ENCODE results near the gene MEOX1. TPM values are rescaled to one million over a fixed set of nuclear protein-coding genes. Genes with fewer than 3 reads are reported as not detected.

The MEOX1 gene
- total and polyA plus RNA-seq, 2 donors = 2.1 to 9.0 TPM

DNA sequence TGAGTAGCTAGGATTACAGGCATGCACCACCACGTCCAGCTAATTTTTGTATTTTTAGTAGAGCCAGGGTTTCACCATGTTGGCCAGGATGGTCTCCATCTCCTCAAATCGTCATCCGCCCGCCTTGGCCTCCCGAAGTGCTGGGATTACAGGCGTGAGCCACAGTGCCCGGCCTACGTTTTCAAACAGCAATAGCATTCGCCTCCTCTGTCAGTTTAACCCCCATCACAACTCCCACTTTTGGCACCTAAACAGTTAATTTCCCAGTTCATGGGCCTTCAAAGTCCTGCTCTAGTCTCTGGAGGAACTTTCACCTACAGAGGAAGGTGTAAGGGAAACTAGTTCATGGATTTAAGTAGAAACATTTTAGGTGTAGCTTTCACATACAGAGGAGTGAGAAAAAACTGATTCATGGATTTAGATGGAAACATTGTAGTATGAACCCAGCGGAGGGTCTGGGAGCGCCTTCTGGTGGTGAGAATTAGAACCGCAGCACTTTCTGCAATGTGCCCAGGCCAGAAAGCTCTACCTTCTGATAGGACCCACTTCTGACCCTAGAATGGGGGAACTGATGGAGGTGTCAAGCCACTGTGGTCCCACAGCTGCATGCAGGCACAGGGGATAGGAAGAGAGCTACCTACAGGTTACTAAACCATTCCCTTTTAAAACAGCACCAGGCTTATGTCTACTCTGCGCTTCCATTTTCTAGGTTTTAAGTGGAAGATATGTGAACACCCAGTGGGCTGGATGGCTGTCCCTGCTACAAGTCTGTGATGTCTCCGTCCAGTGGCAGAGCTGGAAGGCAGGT, 12.0 kb upstream of the MEOX1 start:
- H3K4me1 ChIP-seq (ENCODE audit: control insufficient read depth in 2 of 2, insufficient read depth in 2 of 2, low read length in 2 of 2) = peaks cover 0 to 22% of the 10 kb centered on the region in 2 donors
- H3K9me3 ChIP-seq (ENCODE audit: control insufficient read depth in 2 of 2, insufficient read depth in 1 of 2, low read length in 1 of 2) = no peaks in the 10 kb centered on the region
- no peaks in the 10 kb centered on the region for H3K36me3 ChIP-seq (ENCODE audit: control insufficient read depth in 2 of 2, insufficient read depth in 2 of 2, low read length in 1 of 2)
- peak in 7 of 9 donors; percentile 23 to 69 (median 31) for DNase-seq (ENCODE audit: low read depth in 6 of 9, low spot score in 9 of 9)
- H3K27ac ChIP-seq (ENCODE audit: low read depth in 1 of 2, low read length in 1 of 2) = no peak overlapping the region
- WGBS = 71% methylated on average over 14 of the region's 14 CpGs
- no peaks in the 10 kb centered on the region for H3K27me3 ChIP-seq (ENCODE audit: control insufficient read depth in 2 of 2, insufficient read depth in 1 of 2, low read length in 1 of 2)
- H3K4me3 ChIP-seq (ENCODE audit: low read length in 2 of 2) = no peak overlapping the region

DNA sequence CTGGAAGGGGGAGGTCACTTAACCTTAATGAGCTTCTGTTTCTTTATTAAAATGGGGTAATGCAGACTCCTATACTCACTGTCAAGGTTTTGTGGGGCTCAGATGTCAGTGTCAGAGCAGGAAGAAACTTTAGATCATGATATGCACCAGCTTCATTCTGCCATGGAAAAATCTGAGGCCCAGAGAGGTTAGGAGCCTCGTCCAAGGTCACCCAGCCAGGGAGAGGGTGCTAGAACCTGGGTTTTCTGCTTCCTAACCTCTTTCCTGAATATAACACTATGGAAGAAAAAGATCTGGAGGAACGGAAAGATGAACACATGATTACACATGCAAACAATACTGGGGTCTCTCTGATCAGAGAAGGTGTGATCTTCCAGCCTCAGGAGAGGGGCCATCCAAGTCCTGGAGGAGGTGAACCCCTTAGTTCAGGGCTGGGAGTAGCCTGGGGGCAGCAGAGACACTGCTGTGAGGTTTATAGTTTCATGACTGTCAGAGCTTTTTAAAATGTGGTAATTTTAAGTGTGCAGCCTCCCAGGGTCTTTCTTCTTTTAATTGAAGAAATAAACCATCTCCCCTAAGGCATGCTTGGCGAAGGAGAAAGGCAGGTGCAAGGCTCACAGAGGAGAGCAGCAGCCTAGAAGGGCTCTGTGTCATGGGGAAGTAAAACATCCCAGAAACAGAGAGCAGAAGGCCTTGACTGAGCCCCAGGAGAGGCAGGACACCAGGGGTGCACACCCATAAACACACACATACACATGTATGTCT, 10.2 kb upstream of the MEOX1 start:
- Histone ChIP-seq H3K27me3 (ENCODE audit: control insufficient read depth in 2 of 2, insufficient read depth in 1 of 2, low read length in 1 of 2) (no peaks in the 10 kb centered on the region), H3K36me3 (ENCODE audit: control insufficient read depth in 2 of 2, insufficient read depth in 2 of 2, low read length in 1 of 2) (no peaks in the 10 kb centered on the region), H3K4me1 (ENCODE audit: control insufficient read depth in 2 of 2, insufficient read depth in 2 of 2, low read length in 2 of 2) (peaks cover 0 to 16% of the 10 kb centered on the region in 2 donors), H3K4me3 (ENCODE audit: low read length in 2 of 2) (no peak overlapping the region), H3K9me3 (ENCODE audit: control insufficient read depth in 2 of 2, insufficient read depth in 1 of 2, low read length in 1 of 2) (no peaks in the 10 kb centered on the region), H3K27ac (ENCODE audit: low read depth in 1 of 2, low read length in 1 of 2) (no peak overlapping the region)
- WGBS = 87% methylated on average over 3 of the region's 3 CpGs
- DNase-seq (ENCODE audit: low read depth in 6 of 9, low spot score in 9 of 9) = no peak

DNA sequence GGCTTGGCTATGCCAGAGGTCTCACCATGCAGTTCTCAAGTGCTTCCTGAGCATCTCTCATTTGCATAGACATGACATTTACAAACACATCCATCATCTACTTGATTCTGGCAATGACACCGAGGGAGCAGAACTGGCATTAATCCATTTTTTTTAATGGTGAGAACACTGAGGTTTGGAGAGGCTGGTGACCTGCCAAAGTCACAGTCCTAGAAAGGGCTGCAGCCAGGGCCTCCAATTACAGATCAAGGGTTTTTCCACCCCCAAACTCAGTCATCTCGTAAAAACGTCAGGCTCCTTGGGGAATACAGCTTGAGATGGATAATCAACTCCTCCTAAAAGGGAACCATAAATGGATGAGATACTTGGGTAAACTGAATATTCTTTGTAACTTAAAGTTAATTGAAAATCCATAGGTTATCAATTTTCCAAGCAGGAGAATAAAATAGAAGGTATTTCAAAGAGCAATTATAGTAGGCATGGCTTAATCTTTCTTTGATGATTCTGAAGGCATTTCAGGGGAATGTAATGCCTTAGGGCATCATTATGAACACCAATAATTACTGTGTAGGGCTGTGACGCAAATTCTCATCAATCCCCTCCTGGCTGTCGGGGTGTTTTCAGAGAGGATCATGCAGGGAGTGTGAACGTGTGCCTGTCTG, 9.4 kb upstream of the MEOX1 start:
- WGBS = 90% methylated on average over 6 of the region's 6 CpGs
- Histone ChIP-seq H3K36me3 (ENCODE audit: control insufficient read depth in 2 of 2, insufficient read depth in 2 of 2, low read length in 1 of 2) (no peaks in the 10 kb centered on the region), H3K4me1 (ENCODE audit: control insufficient read depth in 2 of 2, insufficient read depth in 2 of 2, low read length in 2 of 2) (peaks cover 0 to 16% of the 10 kb centered on the region in 2 donors), H3K9me3 (ENCODE audit: control insufficient read depth in 2 of 2, insufficient read depth in 1 of 2, low read length in 1 of 2) (no peaks in the 10 kb centered on the region), H3K27me3 (ENCODE audit: control insufficient read depth in 2 of 2, insufficient read depth in 1 of 2, low read length in 1 of 2) (no peaks in the 10 kb centered on the region), H3K27ac (ENCODE audit: low read depth in 1 of 2, low read length in 1 of 2) (no peak overlapping the region), H3K4me3 (ENCODE audit: low read length in 2 of 2) (no peak overlapping the region)
- peak in 1 of 9 donors; percentile 20 for DNase-seq (ENCODE audit: low read depth in 6 of 9, low spot score in 9 of 9)

DNA sequence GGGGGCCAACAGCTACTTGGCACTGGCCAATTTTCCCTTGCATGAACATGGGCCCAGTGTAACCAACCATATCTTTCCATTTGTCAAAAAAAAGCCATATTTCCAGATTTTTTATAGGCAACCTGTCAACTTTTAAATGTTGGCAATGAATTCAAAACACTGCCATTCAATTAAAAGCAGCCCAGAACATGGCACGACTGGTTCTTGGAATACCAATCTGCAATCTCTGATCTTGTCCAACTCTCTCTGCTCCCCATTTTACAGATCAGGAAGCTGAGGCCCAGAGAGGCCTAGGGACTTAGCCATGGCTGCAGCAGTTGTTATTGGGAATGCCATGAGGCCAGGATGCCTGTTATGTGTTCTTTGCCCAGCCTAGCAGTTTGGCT, 8.9 kb upstream of the MEOX1 start:
- Histone ChIP-seq H3K27me3 (ENCODE audit: control insufficient read depth in 2 of 2, insufficient read depth in 1 of 2, low read length in 1 of 2) (no peaks in the 10 kb centered on the region), H3K4me3 (ENCODE audit: low read length in 2 of 2) (no peak overlapping the region), H3K9me3 (ENCODE audit: control insufficient read depth in 2 of 2, insufficient read depth in 1 of 2, low read length in 1 of 2) (no peaks in the 10 kb centered on the region), H3K36me3 (ENCODE audit: control insufficient read depth in 2 of 2, insufficient read depth in 2 of 2, low read length in 1 of 2) (no peaks in the 10 kb centered on the region), H3K27ac (ENCODE audit: low read depth in 1 of 2, low read length in 1 of 2) (peak overlapping the region in 1 of 2 donors; percentile 43), H3K4me1 (ENCODE audit: control insufficient read depth in 2 of 2, insufficient read depth in 2 of 2, low read length in 2 of 2) (peaks cover 0 to 17% of the 10 kb centered on the region in 2 donors)
- DNase-seq (ENCODE audit: low read depth in 6 of 9, low spot score in 9 of 9) = no peak
- 93% methylated on average over 1 of the region's 1 CpG for WGBS

DNA sequence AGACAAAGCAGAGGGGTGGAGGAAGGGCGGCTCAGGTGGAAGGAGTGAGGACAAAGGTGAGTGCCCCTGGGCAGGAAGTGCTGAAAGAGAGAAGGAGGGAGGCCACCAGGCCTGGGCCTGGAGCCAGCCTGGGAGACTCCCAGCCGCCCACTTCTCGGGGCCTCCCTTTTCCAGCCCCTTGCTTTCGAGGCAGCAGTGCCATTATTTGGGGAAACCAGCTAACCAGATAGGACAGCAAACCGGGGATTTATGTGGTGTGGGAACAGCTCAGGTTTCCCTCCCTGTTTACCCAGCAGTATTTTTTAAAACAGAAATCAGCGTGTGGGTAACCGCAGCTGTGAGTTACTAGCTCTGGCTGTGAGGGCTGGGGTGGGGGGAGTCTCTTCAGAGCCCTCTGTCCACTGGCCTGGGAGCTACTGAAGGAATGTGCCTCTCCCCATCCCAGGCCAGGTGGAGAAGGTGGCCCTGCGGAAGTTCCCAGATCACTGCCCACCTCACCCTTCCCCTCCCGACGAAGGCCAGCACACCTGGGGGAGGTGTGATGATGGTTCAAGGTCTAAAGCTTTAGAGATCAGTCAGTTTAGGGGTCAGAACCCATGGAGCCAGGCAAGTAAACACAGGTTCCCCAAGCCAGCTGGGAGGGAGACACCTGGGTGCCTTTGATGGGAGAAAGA, 8.4 kb upstream of the MEOX1 start:
- H3K27ac ChIP-seq (ENCODE audit: low read depth in 1 of 2, low read length in 1 of 2) = peak overlapping the region in 1 of 2 donors; percentile 55
- 58% methylated on average over 10 of the region's 10 CpGs for WGBS
- H3K4me1 ChIP-seq (ENCODE audit: control insufficient read depth in 2 of 2, insufficient read depth in 2 of 2, low read length in 2 of 2) = peaks cover 0 to 20% of the 10 kb centered on the region in 2 donors
- H3K27me3 ChIP-seq (ENCODE audit: control insufficient read depth in 2 of 2, insufficient read depth in 1 of 2, low read length in 1 of 2) = no peaks in the 10 kb centered on the region
- no peaks in the 10 kb centered on the region for H3K9me3 ChIP-seq (ENCODE audit: control insufficient read depth in 2 of 2, insufficient read depth in 1 of 2, low read length in 1 of 2)
- DNase-seq (ENCODE audit: low read depth in 6 of 9, low spot score in 9 of 9) = no peak
- H3K36me3 ChIP-seq (ENCODE audit: control insufficient read depth in 2 of 2, insufficient read depth in 2 of 2, low read length in 1 of 2) = no peaks in the 10 kb centered on the region
- no peak overlapping the region for H3K4me3 ChIP-seq (ENCODE audit: low read length in 2 of 2)

DNA sequence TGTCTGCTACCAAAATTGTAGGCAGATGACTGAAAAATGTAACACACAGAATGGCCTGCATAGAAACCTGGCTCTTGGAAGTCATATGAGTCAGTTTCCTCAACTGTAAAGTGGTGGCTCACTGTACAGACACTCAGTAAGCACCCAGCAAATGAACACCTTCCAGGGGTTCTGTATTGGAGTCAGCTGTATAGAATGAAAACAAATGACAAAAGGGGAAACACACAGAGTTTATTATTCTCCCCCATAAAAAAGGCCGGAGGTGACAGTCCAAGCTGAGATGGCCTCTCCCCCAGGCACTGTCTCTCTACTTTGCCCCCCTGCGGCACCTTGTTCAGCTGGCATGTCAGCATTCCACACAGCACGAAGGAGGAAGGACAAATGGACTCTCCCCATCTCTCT, 6.2 kb upstream of the MEOX1 start:
- H3K36me3 ChIP-seq (ENCODE audit: control insufficient read depth in 2 of 2, insufficient read depth in 2 of 2, low read length in 1 of 2) = no peaks in the 10 kb centered on the region
- no peaks in the 10 kb centered on the region for H3K27me3 ChIP-seq (ENCODE audit: control insufficient read depth in 2 of 2, insufficient read depth in 1 of 2, low read length in 1 of 2)
- peaks cover 0 to 25% of the 10 kb centered on the region in 2 donors for H3K4me1 ChIP-seq (ENCODE audit: control insufficient read depth in 2 of 2, insufficient read depth in 2 of 2, low read length in 2 of 2)
- no peak overlapping the region for H3K4me3 ChIP-seq (ENCODE audit: low read length in 2 of 2)
- no peak for DNase-seq (ENCODE audit: low read depth in 6 of 9, low spot score in 9 of 9)
- WGBS = 98% methylated on average over 3 of the region's 3 CpGs
- no peak overlapping the region for H3K27ac ChIP-seq (ENCODE audit: low read depth in 1 of 2, low read length in 1 of 2)
- H3K9me3 ChIP-seq (ENCODE audit: control insufficient read depth in 2 of 2, insufficient read depth in 1 of 2, low read length in 1 of 2) = no peaks in the 10 kb centered on the region

DNA sequence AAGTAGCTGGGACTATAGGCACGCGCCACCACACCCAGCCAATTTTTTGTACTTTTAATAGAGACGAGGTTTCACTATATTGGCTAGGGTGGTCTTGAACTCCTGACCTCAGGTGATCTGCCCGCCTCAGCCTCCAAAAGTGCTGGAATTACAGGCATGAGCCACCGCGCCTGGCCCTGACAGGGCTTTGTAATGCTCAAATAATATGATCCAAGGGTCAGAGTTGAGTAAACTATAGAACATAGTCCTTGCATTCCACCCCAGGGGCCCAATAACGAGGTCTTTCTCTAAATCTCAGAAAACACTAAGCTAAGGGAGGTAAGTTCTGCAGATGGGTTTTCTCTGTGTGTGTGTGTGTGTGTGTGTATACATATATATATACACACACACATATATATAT, 5.8 kb upstream of the MEOX1 start:
- peaks cover 0 to 29% of the 10 kb centered on the region in 2 donors for H3K4me1 ChIP-seq (ENCODE audit: control insufficient read depth in 2 of 2, insufficient read depth in 2 of 2, low read length in 2 of 2)
- DNase-seq (ENCODE audit: low read depth in 6 of 9, low spot score in 9 of 9) = no peak
- no peak overlapping the region for H3K4me3 ChIP-seq (ENCODE audit: low read length in 2 of 2)
- WGBS = 98% methylated on average over 7 of the region's 7 CpGs
- H3K27me3 ChIP-seq (ENCODE audit: control insufficient read depth in 2 of 2, insufficient read depth in 1 of 2, low read length in 1 of 2) = no peaks in the 10 kb centered on the region
- H3K27ac ChIP-seq (ENCODE audit: low read depth in 1 of 2, low read length in 1 of 2) = no peak overlapping the region
- H3K36me3 ChIP-seq (ENCODE audit: control insufficient read depth in 2 of 2, insufficient read depth in 2 of 2, low read length in 1 of 2) = no peaks in the 10 kb centered on the region
- H3K9me3 ChIP-seq (ENCODE audit: control insufficient read depth in 2 of 2, insufficient read depth in 1 of 2, low read length in 1 of 2) = no peaks in the 10 kb centered on the region

DNA sequence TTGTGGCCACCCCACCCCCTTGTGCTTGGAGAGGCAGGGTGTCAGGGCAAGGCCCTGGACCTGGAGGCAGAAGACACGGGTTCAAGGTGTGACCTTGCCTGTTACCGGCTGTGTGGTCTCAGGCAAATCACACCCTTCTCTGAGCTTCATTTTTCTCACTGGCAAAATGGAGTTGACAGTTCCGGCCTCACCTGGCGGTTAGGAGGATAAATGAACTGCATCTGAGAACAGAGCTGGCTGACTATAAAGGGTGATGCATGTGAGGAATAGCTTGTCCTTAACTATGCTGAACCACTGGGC, 4.2 kb upstream of the MEOX1 start:
- Histone ChIP-seq H3K27me3 (ENCODE audit: control insufficient read depth in 2 of 2, insufficient read depth in 1 of 2, low read length in 1 of 2) (peaks cover 0 to 7% of the 10 kb centered on the region in 2 donors), H3K4me1 (ENCODE audit: control insufficient read depth in 2 of 2, insufficient read depth in 2 of 2, low read length in 2 of 2) (peaks cover 0 to 36% of the 10 kb centered on the region in 2 donors), H3K9me3 (ENCODE audit: control insufficient read depth in 2 of 2, insufficient read depth in 1 of 2, low read length in 1 of 2) (no peaks in the 10 kb centered on the region), H3K36me3 (ENCODE audit: control insufficient read depth in 2 of 2, insufficient read depth in 2 of 2, low read length in 1 of 2) (no peaks in the 10 kb centered on the region), H3K27ac (ENCODE audit: low read depth in 1 of 2, low read length in 1 of 2) (peak overlapping the region in 1 of 2 donors; percentile 26), H3K4me3 (ENCODE audit: low read length in 2 of 2) (no peak overlapping the region)
- DNase-seq (ENCODE audit: low read depth in 6 of 9, low spot score in 9 of 9) = no peak
- 98% methylated on average over 4 of the region's 4 CpGs for WGBS

All from thymus (tissue), 11 donors.